Measurements from ENCODE around the gene PRAMEF1.

GRCh38 chr1:12745992-12746323 lies 45.2 kb upstream of the PRAMEF1 start, which contains the start of gene CFAP107:
- no peak for TF ChIP-seq SIX4 (CRISPR knock-in tag; IDR thresholded peaks at IDR 0.05)
- TF ChIP-seq HCFC1 (IDR thresholded peaks at IDR 0.05; ENCODE audit: low read depth, low read length): no peak

Measured in HepG2 (cell line).